HG03108 (cell line): ENCODE measurements around the gene BAIAP2L1.
"Not testable (repeated sequence)": the region's sequence is repeated elsewhere in the genome, so short reads cannot be mapped to it uniquely, and the experiment has no call there.

Source experiments
- ATAC-seq: cut with Tn5 transposase; IDR thresholded peaks from one replicate; pipeline ENCODE4 v1.9.1; 2021; ENCODE audit warnings: moderate library complexity; ENCODE audit not compliant: unreplicated experiment

BAIAP2L1 gene

DNA sequence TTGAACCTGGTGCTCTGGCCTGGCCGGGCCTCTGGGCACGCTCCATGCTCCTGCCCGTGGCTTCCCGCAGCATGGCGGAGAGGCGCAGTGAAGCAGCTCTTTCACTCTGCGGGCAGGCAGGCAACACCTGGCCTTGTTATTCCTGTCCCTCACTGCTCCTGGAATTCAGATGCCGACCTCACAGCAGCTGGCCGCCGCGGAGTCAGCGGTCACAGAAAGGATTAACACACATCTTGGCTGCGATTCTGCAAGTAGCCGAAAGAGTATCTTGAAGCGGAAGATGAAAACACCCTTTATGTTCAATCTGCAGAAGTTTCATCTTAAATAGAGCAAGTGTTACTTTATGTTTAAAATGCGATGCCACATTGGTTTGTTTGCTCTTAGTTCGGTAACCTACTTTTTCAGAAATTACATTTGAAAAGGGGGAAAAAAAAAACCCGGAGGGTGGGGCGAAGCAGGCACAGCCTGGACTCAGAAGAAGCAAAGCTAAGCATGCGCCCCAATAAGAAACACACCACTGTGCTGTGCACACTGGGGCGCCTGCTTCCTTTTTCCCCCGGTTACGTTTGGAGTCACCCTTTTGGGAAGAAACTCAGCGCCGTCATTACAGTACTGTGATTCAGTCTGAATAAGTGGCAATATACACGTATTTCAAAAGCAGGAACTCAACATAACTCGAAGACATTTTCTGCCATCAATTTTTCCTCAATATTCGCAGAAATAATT is 77.1 kb downstream of the BAIAP2L1 start:
- no peak for ATAC-seq

DNA sequence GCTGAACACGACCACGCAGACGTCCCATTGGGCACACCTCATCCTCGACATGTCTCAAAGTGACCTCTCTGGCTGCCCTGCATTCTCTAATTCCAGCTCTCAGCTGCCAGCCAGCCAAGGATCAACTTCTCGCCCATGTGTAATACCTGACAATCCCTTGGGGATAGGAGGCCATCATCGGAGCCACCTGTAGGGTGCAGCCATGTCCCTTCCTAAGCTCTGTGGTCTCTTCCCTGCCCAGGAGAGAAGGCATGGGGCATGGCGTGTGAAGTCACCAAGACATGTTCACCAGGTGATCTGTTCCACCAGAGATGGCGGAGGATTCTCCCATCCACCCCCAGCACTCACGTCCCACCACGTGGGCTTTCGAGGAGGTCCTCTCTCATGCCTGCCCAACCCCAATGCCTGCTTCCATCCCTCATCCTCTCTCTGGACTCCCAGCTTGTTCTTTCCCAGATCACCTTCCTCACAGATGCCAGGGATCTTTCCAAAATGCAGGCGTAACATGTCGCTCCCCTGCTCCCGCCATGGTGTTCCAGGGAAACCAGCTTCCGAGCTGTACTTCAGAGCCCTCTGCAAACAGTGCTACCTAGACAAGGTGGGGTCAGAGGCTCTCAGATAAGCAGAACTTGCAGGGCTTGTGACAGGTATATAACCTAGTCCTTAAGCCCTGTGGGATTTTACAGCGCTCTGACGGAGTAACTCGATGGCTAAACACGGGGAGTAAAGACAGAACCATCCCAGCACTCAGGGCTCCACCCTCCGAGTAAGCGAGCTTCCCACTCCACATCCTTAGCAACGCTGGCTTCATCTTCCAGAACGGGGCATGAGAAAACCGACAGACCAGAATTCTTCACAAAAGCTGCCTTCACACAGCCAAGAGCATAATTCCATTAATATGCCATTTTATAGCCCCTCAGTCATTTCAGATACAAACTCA is 78.3 kb downstream of the BAIAP2L1 start:
- no peak for ATAC-seq

GRCh38 chr7:98321301-98321700 is 79.6 kb downstream of the BAIAP2L1 start:
- no peak for ATAC-seq

- no peak for ATAC-seq
Measured at GRCh38 chr7:98319176-98319575, 81.7 kb downstream of the BAIAP2L1 start.

- ATAC-seq, result no peak
Measured at GRCh38 chr7:98317366-98318040, 83.4 kb downstream of the BAIAP2L1 start.

- not testable (repeated sequence) for ATAC-seq
Measured at GRCh38 chr7:98315994-98316527, 84.8 kb downstream of the BAIAP2L1 start.

DNA sequence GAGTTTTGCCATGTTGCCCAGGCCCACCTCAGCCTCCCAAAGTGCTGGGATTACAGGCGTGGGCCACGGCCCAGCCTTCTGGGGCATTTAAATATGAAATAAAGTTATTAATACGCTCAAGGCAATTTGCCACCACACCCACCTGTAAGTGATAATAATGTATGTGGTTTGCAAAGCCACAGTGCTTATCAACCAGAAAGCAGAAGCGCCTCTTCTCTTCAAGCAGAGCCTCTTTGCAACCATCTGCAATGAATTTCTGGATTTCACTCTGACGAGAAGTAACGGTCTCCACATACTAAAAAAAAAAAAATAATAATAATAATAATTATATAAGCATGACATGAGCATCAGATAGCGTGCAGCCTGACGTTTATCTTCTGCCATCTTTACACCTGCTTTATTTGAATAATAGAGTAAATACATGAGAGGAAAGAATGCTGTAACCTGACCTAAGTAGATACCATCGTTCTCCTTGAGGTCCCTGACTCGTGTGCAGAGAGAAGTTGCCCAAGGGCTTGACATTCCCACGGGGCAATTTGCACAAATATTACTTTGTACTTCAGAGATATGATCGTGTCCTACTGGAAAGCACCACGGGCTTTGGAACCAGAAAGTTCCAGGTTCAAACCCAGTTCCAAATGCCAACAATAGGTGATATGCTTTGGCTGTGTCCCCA is 85.4 kb downstream of the BAIAP2L1 start:
- no peak for ATAC-seq

DNA sequence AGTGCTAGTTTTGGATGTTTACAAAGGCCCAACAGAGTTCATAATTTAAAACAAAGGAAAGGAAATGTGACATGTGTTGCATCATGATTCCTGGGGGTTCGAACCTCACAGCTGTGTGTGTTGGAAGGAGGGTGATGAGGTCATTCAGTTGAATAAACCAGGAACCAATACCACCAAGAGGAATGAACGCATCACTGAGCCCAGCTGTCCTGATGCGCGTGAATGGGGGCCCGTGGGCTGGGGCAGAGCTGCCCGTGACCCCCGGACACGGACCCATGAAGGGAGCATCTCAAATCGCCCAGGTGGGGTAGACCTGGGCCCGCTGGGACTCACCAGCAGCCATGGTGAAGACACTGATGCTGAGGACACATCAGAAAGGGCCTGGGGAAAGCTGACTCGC is 86.4 kb downstream of the BAIAP2L1 start:
- no peak for ATAC-seq

DNA sequence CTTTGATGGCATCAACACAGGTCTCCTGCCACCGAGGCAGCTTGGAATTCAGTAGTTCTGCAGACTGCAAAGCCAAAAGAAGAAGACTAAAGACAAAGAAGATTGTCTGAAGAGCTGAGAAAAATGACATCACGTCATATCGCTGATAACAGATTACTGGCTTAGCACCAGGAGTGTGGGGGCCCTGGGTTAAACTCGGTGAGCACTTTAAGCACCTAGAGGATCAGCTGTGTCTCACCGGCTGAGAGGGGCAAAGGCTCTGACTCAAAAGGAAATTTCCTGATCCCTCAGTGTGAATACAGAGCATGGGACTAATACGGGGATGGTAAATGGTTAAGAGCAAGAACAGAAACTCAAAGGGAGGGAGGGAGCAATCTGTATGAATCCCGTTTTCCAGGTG is 88.7 kb downstream of the BAIAP2L1 start:
- ATAC-seq, result no peak

- no peak for ATAC-seq
Measured at GRCh38 chr7:98309566-98309965, 91.3 kb downstream of the BAIAP2L1 start.

- ATAC-seq, result no peak
Measured at GRCh38 chr7:98307971-98308466, 92.9 kb downstream of the BAIAP2L1 start.

GRCh38 chr7:98305951-98306535 is 94.8 kb downstream of the BAIAP2L1 start:
- no peak for ATAC-seq

- ATAC-seq, result no peak
Measured at GRCh38 chr7:98303906-98304305, 97.0 kb downstream of the BAIAP2L1 start.

DNA sequence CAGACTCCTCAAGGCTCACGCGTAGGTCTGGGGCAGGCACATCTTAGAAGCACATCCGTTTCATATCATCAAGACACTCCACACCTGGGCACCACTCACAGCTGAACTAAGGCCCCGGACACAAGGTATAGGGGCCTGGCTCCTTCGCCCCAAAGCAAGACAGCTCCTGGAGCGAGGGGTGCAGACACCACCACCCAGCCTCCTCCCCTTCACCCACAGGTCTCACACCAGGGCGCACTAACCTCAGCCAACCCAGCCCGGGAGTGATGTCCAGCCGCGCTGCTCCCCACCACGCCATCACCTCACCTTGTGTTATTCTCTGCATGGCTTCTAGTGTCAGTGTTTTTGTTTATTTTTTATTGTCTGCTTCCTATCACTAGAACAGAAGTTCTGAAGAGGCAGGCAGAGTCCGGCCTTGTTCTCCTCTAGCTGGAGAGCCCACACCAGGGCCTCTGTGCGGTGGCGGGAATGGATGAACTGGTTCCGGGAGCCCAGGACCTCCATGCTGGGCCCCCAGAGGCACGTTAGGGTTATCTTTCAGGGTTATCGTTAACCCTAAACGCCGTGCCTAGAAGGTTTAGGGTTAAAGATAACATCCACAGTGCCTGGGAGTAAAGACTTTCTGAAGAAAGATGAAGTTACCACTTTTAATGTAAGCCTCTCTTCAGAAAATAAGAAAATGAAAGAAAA is 97.6 kb downstream of the BAIAP2L1 start:
- ATAC-seq, result no peak

DNA sequence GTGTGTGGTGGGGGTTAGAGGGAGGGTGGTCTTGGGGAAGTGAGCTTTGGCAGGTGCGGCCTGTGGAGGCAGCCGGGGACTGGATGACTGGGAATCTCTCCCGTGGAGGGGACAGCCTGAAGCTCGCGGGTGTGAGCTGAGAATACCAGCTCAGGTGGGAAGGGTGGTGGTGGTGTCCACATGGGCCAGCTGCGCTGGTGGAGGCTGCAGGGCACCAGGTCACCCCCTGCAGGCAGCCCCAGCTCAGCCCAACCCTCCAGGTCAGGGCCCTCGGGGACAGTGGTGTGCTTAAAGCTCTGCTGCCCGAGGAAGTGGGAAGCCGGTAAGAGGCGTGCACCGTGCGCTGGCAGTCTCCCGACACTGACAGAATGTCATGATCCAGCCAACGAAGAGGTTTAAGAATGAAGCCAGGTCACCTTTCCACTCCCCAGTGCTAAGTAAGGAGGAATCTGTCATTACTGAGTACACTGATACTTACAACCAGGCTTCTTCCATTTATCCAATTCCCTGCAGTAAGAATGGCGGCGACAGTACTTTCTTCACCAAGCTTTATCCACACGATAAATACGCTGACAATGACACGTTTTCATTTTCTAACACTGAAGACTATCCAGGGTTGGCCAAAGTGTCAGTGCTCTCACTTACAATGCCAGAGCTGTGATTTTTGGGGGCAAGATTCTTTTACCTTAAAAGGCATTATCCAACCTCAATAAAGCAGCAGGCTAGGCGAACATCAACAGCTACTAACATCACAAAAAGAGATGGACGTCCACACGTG is 99.0 kb downstream of the BAIAP2L1 start:
- ATAC-seq, result no peak

- no peak for ATAC-seq
Measured at GRCh38 chr7:98300595-98301372, 100.1 kb downstream of the BAIAP2L1 start.

DNA sequence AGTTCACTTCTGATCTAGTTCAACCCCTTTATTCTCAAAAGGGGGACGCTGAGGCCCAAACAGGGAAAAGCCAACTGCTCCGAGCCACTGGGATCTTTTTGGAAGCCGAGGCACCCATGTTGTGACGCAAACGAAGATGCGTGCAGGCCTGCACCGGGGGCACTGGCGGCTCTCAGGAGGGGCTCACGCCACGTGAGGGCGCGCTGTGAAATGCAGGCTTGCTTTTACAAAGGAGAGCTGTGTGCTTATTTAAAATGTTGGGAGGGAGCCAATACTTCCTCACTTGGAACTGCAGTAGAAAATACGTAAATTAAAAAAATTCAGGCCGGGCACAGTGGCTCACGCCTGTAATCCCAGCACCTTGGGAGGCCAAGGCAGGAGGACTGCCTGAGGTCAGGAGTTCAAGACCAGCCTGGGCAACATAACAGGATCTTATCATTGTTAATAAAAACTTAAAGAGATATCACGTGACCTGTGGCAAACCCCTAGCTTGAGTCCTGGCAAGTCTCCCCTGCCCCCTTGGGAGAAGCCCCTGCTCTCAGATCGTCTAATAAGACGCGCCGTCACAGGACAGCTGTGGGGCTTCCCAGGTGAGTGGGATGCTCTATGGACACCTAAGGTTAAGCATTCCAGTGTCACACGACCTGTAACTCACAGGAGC is 103.1 kb downstream of the BAIAP2L1 start:
- ATAC-seq, result no peak
